ENCODE measurements around the gene PTGFRN.

PTGFRN gene

DNA sequence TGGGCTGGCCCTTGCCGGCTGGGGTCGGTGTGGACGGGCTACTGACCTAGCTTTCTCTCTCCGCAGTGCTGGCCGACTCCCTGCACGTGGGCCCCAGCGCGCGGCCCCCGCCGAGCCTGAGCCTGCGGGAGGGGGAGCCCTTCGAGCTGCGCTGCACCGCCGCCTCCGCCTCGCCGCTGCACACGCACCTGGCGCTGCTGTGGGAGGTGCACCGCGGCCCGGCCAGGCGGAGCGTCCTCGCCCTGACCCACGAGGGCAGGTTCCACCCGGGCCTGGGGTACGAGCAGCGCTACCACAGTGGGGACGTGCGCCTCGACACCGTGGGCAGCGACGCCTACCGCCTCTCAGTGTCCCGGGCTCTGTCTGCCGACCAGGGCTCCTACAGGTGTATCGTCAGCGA is 34.9 kb downstream of the PTGFRN start:
- DNase-seq, result no peak

DNA sequence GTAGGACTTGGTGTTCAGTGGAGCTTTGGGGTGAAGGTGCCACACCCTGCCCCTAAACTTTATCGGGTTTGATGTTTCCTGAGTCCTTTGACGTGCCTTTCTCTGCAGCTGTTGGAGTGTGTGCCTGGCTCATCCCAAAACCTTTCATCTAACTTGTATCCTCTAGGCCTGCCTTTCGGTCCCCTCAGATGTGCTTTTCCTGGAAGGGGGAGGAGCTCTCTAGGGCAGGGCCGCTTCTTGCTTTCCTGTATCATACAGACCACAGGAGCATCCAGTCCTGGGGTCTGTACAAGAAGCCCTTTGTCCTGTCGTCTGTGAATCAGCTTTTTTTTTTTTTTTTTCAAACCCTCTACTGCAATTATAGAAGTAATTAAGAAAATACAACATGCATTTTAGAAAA is 35.7 kb downstream of the PTGFRN start:
- DNase-seq, result no peak

DNA sequence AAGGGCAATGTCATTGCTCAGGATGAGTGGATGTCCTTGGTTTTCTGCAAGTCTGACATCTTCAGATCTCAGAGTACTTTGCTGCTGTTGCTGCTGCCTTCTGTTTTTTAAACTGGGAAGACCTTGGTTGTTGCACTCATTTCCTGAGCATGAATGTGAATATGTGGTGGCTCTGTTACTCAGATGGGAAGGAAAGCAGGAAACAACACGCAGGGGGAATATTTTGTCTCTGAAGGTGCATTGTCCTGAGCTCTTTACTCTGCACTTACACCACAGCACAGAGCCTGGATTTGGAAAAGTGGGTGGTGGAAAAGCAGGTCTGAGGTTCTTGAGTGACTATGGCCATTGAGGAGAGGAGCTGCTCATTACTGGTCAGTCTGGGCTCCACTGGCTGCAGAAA is 36.3 kb downstream of the PTGFRN start:
- DNase-seq, result no peak

DNA sequence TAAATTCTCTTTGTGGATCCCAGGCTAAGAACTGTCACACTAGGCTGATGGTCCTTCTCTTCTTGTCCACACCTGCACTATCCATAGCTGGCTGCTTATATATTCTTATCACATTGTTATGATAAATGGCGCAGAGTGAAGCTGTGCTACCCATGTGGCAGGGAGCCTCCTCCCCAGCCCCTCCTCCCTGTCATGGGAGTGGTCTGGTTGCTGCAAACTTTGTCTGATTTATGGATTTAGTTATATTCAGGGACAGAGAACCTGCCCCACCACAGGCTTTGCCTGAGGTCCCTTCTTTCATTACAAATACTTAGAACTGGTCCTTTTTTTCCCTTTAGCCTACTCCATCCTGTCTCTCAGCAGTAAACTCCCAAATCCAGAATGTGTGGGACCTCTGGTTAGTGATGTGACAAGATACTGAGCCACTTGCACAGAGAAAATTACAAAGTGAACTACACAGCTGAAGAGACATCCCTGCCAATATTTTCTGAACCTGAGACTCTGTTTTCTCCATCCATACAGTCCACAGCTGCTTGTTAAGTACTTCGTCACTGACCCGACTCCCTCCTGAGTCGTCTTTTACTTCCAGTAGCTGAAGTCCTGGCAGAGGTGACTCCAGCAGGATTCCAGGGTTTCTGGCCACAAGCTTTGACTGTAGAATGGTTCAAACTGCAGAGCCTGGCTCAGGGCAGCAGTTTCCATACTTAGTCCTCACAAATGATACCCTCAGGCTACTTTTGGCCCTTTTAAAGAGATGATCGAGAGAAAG is 37.6 kb downstream of the PTGFRN start:
- no peak for DNase-seq

DNA sequence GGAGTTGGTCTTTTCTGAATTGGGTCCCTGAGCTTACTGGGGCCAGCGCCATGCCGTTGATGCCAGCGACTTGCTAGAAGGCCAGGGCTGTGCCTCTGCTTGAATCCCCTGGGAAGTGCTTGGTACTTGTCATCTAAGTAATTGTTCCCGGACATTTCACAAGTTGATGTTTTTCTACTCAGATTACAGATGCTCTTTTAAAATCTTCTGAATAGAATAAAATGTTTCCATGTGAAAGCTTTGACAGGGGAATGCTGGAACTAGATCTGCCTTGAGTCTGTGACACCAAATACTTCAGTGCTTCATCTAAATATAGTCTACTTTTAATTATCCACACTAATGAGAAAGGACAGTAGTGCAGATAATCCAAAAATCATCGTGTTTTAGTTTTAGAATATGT is 38.3 kb downstream of the PTGFRN start:
- DNase-seq, result no peak

DNA sequence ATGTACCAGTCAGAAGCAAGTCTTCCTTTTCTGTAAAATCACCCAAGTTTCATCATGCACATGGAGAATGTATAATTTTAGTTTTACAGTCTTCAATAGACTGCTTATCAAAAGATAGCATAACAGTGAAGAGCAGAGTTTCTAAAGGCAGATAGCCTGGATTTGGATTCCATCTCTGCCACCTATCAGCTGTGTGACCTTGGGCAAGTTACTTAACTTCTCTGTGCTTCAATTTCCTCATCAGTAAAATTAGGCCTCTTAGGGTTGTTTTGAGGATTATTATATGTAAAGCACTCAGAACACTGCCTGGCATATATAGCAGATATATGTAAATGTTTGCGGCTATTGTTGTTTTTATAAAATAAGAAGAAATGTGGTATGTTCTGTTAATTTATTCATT is 38.9 kb downstream of the PTGFRN start:
- no peak for DNase-seq

DNA sequence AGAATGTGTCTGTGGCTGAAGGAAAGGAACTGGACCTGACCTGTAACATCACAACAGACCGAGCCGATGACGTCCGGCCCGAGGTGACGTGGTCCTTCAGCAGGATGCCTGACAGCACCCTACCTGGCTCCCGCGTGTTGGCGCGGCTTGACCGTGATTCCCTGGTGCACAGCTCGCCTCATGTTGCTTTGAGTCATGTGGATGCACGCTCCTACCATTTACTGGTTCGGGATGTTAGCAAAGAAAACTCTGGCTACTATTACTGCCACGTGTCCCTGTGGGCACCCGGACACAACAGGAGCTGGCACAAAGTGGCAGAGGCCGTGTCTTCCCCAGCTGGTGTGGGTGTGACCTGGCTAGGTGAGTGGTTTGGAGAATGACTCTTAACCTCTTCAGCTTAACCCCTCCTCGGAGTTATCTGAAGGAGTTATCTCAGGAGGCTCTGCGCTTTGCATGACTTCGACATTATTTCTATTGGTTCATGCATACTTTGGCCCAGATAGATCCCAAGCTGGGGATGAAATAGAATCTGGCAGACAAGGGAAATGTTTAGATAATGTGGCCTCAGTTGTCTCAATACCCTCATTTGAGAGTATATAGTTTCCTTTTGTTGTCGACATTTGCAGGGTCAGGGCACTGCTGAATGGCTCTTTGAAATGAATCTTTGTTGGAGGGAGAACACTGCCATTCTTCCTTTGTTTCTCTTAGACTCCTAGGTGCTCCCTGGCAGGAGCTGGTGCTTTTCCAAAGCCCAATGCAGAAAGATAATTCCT is 39.7 kb downstream of the PTGFRN start:
- DNase-seq, result peak; percentile 26

DNA sequence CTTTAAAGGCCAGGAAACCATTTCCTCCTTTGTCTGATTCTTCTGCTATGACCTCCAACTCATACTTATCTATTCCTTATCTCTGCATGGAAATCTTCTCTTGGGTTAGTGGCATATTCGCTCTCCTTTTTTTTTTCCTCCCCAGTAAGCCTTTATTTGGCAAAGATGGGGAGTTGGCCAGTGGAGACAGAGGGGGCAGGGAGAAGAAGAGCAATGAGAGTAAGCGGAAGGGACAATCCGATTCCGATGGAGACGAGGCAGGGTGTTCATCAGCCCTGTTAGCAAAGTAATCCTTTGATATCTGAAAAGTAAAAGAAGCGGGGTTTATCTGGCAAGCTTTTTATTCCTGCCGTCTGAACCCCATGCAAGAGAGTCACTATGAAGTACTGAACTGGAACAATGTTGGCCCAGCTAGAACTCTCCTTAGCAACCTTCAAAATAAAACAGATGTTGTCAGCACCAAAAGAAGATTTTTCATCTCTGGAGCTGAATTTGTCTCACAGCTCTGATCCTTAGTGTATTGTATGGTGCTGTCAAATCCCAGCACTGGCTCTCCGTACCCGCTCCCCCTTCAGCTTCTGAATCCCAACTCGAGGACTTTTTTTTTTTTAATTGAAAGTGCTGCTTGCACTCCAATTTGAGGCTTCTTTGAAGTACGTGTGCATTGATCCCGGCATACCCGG is 40.9 kb downstream of the PTGFRN start:
- DNase-seq, result peak; percentile 16

DNA sequence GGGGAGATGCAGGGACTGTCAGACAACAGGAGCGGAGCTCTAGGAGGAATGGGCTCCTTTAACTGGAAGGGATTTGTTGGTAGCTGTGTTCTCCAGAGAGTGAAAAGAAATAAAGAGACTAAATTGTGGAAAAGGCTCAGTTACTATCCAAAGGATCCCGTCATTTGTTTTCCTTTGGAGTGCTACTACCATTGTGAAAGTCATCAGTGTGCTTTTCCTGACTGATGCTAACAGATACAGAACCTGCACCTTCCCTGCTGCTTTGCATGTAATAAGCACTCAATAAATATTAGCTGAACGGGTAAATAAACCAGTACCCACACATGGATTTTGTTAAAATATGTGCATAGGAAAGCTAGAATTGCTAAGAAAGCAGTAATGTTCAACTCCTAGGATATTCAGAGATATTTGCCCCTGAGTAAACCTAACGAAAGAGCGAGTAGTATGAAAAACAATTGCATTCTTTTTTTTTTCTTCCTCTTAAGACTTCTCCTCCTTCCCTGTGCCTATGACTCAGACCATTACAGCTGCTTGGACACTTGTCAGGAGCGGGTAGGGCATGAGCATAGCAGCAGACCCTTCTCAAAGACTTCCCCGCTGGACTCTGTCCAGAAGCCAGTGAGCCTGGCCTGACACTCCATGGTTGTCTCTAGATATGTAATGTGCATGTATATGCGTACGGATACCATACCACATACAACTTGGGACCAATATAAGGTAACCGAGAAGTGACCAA is 41.7 kb downstream of the PTGFRN start:
- DNase-seq, result peak; percentile 6

DNA sequence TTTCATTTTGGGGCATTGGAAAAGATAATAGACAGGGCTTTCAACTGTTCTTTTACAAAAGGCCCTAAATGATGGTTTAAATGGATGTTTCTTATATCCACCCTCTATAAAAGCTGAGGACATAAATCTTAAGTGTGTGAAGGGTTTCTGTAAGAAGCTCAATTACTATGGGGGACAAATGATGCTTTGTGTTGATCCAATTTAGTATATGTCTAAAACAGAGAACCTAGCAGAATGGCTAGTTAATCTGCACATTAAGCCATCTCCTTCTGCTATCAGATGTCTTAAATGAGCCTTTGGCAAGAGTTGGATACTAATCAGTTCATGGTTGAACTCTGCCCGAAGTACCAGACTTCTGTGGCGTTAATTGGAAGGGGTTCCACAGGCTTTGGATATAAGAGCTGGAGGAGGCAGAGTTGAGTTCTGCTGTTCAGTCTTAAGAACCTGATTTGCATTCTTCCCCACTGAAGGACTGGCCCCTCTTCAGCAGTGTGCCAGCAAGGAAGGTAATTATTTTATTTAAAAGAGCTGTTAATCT is 43.1 kb downstream of the PTGFRN start:
- DNase-seq, result no peak

DNA sequence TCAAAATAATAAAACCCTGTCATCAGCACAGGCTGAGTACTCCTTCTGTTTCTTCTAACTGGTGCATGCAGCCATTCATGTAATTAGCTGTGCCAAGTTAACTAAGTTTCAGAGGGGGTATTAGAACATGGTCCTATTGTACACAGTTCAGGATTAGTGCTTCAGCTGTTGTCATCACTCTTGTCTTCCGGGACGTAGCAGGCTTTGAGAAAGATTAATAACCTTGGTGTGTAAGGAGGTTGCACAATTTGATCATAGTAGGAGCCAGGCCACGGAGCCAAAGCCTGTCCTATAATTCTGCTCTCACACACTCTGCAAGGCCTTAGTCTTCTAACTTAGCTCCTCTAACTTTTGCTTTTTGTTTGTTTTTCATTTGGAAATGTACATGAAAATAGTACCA is 44.7 kb downstream of the PTGFRN start:
- DNase-seq, result no peak

DNA sequence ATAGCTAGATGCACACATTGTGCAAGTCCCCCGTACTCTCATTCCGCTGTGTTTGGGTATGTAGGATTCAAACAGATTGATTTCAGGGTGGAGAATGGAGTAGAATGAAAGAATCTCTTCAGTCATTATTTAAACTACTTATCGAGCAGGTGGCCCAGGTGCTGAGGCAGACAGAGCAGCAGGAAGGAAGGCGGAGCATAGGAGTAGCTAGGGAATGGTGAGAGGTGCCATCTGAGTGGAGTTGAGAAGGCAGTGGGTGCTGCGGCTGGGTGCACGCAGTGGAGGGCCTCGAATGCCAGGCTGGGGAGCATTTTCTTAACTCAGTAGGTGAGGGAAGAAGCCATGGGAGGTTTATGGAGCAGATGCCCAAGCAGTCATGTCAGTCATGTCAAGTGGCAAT is 46.7 kb downstream of the PTGFRN start:
- no peak for DNase-seq

DNA sequence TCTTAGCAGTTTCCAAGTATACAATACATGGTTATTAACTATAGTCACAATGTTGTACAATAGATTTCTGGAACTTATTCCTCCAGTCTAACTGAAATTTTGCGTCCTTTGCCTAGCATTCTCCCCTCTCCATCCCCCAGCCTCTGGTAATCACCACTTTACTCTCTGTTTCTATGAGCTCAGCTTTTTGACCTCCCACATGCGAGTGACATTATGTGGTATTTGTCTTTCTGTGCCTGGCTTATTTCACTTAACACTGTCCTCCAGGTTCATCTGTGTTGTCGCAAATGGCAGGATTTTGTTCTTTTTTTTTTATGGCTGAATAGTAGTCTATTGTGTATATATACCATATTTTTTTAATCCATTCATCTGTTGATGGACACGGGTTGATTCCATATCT is 47.9 kb downstream of the PTGFRN start:
- no peak for DNase-seq

DNA sequence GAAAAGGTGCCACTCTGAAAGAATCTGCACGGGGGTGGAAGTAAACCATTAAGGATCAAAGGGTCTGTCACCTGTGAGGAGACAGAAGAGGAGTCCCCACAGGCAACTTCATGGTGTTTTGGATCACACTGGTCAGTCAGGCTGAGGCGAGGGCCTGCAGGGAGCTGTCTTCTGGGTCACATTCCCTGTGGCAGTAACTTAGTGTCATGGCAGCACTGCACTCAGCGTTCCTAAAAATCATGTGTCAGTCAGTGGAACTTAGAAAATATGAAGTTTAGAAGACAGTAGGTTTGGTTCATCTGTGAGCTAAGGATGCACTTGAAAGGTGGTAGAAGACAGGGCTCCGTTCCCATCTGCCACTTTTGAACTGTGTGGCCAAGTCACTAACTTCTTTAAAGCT is 48.4 kb downstream of the PTGFRN start:
- no peak for DNase-seq

DNA sequence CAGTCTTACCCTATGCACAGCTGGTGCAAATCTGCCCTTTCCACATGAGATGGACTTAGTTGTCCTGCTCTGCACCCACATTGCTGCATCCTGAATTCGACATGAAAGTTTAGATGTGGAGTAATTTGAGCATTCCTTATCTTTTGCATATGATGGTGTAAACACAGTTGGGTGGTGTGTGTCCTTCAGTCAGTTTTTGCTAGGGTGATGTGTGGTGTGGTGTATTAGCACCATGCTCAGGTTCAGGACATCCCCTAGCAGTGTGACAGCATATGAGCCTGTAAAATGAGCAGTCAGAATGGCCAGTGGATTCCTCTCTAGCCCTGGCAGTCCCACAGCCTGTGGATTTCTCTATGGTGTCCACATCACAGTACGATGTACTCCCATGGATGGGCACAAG is 49.3 kb downstream of the PTGFRN start:
- no peak for DNase-seq

DNA sequence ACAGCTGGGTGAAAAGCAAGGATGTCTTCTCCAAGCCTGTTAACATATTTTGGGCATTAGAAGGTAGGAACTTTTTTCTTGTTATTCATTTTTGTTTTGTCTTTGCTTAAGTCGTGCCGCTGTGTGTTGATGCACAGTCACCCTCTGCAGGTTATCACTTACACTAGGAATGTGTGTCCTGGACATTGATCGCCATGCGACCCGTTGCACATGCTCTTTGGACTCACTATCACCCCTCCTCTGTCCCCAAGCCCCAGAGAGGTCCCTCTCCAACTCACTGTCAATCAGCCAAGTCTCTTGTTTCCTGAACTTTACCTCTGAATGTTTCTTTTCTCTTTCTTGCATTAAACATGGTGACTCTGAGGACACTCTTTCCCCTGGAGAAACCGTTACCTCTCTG is 51.9 kb downstream of the PTGFRN start:
- DNase-seq, result no peak

DNA sequence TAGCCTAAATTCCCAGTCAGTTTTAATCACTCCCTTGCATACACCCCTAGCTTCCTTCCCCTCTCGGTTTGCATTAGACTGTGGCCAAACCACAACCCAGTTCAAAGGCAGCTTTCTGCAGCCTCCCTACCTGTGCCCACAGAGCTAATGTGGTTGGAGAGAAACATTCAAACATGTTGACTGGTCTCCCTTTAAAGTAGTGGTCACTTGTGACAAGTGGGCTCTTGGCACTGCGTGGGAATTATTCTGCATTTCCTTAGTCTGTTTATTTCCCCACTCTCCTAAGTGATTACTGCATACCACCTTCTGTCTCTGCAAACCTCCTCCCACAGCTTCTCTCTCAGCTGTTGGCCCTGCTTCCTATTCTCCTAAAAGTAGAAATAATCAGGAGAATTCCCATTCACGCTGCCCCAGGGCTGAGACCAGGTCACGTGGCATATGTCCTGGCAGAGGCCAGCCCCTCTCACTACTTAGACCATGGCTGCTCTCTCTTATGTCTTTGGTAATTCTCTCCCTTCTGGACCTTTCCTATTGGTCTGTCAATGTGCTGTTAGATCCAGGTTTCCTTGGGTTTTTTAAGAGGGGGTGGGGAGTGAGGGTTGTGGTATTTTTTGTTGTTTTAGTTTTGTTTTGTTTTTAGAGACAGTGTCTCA is 53.4 kb downstream of the PTGFRN start:
- no peak for DNase-seq

DNA sequence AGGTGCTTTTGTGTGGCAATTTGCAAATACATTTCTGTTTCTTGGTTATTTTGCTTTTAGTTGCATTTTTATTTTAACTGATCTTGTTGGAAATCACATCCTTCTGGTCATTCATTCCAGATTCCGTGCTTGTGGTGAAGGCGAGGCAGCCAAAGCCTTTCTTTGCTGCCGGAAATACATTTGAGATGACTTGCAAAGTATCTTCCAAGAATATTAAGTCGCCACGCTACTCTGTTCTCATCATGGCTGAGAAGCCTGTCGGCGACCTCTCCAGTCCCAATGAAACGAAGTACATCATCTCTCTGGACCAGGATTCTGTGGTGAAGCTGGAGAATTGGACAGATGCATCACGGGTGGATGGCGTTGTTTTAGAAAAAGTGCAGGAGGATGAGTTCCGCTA is 57.1 kb downstream of the PTGFRN start:
- no peak for DNase-seq

DNA sequence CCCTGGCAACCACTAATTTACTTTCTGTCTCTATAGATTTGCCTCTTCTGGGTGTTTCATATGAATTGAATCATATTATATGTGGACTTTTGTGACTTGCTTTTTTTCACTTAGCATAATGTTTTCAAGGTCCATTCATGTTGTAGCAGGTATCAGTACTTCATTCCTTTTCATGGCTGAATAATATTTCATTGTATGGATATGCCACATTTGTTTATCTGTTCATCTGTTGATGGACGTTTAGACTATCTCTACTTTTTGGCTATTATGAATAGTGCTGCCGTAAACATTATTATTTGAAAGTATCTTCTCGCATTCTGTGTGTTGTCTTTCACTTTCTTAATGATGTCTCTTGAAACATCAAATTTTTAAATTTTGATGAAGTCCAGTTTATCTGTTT is 59.0 kb downstream of the PTGFRN start:
- no peak for DNase-seq

DNA sequence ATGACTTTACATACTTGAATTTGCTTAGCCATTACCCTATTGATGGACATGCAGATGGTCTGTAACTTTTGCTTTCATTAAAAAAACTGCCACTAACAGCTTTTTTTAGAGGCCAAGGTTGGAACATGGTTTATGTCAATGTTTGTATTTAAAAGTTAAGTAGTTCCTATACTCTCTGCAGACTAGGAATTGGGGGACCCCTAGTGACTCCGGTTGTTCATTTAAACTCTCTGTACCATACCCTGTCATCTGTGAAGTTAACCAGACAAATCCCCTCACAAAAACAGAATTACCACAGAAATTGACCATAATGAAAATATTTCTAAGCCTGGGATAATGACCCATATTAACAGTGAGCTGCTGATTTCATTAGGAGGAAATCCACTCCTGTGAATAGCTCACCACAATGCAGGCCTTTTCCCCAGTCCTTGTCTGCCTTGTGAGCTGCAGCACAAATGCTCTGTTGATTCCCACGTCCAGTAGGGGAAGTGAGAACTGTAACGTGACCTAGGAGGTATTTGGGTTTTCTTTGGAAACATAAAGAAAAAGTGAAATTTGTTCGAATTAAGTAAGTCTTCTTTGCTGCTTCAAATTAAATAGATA is 61.6 kb downstream of the PTGFRN start:
- no peak for DNase-seq

DNA sequence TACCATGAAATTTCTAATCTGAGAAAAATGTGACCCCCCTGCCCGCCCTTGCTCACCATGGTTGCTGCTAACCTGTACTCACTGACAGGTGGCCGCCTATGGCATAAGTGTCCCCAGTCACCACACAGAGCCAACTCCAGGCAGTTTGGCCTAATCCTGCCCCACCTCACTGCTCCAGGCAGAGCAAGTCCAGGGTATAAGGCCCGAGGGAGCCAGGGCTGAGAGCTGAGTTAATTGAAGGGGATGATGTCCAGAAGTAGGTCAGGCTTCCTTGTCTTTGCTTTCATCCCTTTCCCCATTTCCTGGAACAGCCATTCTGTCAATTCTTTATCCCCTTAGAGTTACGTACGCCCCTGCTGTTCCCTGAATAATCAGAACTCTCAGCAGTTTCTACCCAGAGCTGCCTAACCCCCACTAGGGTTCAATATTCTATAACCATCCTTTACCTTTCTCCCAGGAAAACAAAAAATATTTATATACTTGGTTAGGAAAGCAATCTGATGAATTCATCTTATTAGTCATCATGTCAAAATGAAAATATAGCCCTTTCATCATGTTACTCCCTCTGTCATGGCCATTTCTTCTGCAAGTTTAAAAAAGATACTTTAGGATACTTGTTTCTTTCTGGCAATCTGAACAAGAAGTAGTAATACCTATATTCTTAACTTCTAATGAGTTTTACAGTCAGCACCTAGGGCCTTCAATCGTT is 62.4 kb downstream of the PTGFRN start:
- no peak for DNase-seq

Data from midbrain (tissue), 1 donor.